ENCODE data around the gene PCDHGA1.
"Not testable (repeated sequence)": the region's sequence is repeated elsewhere in the genome, so short reads cannot be mapped to it uniquely, and the experiment has no call there.

Gene PCDHGA1

DNA sequence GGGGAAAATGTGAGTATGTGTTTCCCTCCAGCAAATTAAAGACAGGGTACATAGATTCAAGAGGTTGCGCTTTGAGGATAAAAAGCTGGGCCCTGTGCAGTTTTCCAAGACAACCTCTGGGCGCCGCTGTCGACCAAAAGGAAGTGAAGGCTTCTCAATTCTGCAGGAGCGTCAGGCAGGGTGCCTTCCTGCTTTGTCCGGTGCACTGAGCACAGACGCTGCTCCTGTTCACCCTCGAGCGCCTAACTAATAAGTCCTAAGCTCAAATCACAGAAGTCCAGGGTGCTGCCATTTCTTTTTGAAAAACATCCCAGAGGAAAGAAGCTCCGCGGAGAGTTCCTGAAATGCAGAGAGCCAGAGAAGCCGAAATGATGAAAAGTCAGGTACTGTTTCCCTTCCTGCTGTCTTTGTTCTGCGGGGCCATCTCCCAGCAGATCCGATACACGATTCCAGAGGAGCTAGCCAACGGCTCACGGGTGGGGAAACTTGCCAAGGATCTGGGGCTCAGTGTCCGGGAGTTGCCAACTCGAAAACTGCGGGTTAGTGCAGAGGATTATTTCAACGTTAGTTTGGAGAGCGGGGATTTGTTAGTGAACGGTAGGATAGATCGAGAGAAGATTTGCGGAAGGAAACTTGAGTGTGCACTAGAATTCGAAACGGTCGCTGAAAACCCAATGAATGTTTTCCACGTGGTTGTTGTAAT lies 19.8 kb downstream of the PCDHGA1 start, which contains the start of gene PCDHGB1:
TSS of gene PCDHGB1 (plus strand) at position 183 of the 703 bp plus-strand sequence. CDS start at position 345, 162 bp downstream.
- peak; percentile 24 to 41 for DNase-seq

DNA sequence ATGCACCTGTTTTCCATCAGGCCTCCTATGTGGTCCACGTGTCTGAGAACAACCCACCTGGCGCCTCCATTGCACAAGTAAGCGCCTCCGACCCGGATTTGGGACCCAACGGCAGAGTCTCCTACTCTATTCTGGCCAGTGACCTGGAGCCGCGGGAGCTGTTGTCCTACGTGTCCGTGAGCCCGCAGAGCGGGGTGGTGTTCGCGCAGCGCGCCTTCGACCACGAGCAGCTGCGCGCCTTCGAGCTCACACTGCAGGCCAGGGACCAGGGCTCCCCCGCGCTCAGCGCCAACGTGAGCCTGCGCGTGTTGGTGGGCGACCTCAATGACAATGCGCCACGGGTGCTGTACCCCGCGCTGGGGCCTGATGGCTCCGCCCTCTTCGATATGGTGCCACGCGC lies 21.3 kb downstream of the PCDHGA1 start:
- DNase-seq = no peak

DNA sequence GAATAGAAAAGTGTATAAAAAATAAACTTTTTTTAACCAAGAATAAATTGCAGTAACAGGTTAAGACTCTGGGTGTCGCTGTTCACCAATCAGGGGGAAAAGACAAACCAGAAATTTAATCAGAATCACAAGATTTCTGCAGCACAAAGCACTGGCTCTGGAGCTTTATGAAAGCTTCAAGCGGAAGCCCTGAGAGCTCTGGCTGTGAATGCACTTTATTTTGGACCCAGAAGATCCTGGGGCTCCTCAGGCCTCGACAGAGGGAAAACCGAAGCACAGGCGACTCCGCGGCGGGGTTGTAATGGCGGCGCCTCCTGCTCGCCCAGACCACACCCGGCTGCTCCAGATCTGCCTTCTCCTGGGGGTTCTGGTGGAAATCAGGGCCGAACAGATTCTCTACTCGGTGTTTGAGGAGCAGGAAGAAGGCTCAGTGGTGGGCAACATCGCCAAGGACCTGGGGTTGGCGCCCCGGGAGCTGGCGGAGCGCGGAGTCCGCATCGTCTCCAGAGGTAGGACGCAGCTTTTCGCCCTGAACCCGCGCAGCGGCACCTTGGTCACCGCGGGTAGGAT lies 24.7 kb downstream of the PCDHGA1 start, which contains the start of gene PCDHGA4:
TSS of gene PCDHGA4 (plus strand) at position 122 of the 570 bp plus-strand sequence. CDS start at position 209, 87 bp downstream.
- DNase-seq = no peak

DNA sequence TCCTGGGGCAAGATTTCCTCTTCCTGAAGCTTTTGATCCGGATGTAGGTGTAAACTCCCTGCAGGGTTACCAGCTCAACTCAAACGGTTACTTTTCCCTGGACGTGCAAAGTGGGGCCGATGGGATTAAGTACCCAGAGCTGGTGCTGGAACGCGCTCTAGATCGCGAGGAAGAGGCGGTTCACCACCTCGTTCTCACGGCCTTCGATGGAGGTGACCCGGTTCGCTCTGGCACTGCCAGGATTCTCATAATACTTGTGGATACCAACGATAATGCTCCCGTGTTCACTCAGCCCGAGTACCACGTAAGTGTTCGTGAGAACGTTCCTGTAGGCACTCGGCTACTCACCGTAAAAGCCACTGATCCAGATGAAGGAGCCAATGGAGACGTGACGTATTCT lies 25.3 kb downstream of the PCDHGA1 start:
- no peak for DNase-seq

DNA sequence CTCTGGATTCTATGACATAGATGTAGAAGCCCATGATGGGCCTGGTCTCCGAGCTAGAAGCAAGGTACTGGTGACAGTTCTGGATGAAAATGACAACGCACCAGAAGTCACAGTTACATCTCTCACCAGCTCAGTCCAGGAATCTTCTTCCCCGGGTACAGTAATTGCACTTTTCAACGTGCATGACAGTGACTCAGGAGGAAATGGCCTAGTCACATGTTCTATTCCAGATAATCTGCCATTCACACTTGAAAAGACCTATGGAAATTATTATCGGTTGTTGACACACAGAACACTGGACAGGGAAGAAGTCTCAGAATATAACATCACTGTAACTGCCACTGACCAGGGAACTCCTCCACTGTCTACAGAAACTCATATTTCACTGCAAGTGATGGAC lies 25.8 kb downstream of the PCDHGA1 start:
- no peak for DNase-seq

DNA sequence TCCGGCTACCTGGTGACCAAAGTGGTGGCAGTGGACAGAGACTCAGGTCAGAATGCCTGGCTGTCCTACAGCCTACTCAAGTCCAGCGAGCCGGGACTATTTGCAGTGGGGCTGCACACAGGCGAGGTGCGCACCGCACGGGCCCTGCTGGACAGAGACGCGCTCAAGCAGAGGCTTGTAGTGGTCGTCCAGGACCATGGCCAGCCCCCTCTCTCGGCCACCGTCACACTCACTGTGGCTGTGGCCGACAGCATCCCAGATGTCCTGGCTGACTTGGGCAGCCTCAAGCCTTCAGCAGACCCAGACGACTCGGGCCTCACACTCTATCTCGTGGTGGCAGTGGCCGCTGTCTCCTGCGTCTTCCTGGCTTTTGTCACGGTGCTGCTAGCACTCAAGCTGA lies 26.6 kb downstream of the PCDHGA1 start:
- DNase-seq = no peak

DNA sequence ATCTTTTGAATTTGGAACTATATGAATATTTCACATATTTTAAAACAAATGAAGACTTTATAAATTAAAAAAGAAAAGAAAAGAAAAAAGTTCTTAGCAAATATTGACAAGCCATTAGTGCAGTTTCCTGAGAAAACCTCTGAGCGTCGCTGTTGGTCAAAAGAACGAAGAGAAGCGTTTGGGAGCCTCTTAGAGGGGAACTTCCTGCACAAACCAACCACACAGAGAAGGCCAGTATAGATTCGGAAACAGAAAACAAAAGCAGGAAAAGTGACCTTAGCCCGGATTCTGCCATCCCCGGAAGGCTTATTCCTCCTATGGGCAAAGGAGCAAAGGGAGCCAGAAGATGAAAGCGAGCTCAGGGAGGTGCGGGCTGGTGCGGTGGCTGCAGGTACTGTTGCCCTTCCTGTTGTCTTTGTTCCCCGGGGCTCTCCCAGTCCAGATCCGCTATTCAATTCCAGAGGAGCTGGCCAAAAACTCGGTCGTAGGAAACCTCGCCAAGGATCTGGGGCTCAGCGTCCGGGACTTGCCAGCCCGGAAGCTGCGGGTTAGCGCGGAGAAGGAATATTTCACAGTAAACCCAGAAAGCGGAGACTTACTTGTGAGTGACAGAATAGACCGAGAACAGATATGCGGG lies 29.6 kb downstream of the PCDHGA1 start, which contains the start of gene PCDHGB2:
TSS of gene PCDHGB2 (plus strand) at position 205 of the 637 bp plus-strand sequence. CDS start at position 347, 142 bp downstream.
- DNase-seq = no peak

DNA sequence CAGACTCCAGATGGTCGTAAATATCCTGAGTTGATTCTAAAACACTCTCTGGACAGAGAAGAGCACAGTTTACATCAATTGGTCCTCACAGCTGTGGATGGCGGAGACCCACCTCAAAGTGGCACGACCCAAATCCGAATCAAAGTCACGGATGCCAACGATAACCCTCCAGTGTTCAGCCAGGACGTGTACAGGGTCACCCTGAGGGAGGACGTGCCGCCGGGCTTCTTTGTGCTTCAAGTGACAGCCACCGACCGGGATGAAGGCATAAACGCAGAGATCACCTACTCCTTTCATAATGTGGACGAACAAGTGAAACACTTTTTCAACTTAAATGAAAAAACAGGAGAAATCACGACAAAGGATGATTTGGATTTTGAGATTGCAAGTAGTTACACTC lies 30.4 kb downstream of the PCDHGA1 start:
- DNase-seq = no peak

DNA sequence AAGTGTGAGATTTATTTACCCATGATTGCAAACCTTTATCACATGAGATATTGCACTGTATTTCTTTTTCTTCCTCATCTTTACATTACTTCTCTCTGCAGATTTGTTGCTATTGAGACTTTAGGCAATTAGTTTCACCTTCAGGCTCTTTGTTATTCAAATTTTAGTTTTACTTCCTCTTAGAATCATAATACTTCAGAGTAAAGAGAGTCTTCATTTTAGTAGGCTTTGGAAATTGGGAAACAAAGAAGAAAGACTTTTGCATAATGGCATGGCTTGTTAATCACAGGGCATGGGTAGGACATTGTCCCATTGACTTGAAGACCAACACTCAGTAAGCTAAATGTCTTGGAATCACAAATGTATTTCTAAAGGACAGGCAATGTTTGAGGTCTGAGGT lies 32.4 kb downstream of the PCDHGA1 start:
- DNase-seq = no peak

DNA sequence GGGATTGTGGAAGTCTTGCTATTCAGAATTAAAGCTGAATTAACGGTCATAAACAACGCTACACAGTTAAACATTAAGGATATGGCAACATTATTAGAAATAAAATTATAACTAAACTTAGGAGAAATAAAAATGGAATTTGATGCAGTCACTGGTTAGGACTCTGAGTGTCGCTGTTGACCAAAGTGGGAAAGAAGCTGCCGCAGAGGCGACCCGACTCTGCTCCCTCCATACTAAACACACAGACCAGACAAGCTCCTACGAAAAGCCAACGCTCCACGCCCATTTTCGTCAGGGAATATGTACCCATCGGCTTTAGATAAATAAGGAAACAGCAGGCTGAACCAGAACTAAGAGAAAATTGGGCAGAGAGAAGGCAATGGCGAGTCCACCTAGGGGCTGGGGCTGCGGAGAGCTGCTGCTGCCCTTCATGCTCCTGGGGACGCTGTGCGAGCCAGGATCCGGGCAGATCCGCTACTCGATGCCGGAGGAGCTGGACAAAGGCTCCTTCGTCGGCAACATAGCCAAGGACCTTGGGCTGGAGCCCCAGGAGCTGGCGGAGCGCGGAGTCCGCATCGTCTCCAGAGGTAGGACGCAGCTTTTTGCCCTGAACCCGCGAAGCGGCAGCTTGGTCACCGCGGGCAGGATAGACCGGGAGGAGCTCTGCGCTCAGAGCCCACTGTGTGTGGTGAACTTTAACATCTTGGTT lies 33.8 kb downstream of the PCDHGA1 start, which contains the start of gene PCDHGA5:
TSS of gene PCDHGA5 (plus strand) at position 211 of the 709 bp plus-strand sequence. CDS start at position 380, 169 bp downstream.
- DNase-seq = no peak

DNA sequence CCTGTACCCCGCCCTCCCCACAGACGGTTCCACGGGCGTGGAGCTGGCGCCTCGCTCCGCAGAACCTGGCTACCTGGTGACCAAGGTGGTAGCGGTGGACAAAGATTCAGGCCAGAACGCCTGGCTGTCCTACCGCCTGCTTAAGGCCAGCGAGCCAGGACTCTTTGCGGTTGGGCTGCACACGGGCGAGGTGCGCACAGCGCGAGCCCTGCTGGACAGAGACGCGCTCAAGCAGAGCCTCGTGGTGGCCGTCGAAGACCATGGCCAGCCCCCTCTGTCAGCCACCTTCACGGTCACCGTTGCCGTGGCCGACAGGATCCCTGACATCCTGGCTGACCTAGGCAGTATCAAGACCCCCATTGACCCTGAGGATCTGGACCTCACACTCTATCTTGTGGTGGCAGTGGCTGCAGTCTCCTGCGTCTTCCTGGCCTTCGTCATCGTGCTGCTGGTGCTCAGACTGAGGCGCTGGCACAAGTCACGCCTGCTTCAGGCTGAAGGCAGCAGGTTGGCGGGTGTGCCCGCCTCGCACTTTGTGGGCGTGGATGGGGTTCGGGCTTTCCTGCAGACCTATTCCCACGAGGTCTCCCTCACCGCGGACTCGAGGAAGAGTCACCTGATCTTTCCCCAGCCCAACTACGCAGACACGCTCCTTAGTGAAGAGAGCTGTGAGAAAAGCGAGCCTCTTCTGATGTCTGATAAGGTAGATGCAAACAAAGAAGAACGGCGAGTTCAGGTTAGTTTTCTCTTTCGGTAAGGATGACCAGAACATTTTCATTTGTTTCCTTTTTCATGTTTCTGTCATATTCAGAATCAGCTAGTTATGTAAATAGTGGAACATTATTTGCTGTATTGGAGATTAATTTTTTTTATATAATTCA lies 35.9 kb downstream of the PCDHGA1 start:
- no peak for DNase-seq

DNA sequence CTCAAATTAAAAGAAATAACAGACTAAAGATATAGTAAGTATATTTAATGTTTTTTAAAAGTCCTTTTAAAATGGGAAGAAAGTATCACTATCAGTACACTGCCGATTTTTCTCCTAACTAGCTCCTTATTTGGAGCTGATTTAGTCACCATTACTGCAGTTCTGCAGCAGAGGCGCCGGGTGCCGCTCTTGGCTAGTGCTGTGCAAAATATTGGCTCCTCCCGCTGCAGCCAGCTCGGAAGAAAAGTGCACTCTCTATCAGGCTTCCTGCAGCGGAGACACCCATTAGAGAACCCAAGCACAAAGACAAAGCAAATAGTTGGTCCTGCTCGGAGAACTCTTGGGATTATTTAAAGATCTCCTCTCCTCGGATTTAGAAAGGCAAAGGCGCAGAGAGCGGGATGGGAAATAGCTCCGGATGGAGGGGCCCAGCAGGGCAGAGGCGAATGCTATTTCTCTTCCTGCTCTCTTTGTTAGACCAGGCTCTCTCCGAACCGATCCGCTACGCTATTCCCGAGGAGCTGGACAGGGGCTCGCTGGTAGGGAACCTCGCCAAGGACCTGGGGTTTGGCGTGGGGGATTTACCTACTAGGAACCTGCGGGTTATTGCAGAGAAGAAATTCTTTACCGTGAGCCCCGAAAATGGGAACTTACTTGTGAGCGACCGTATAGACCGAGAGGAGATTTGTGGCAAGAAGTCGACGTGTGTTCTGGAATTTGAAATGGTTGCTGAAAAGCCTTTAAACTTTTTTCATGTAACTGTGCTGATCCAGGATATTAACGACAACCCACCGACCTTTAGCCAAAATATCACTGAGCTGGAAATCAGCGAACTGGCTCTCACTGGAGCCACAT lies 39.9 kb downstream of the PCDHGA1 start, which contains the start of gene PCDHGB3:
TSS of gene PCDHGB3 (plus strand) at position 249 of the 855 bp plus-strand sequence. CDS start at position 402, 153 bp downstream.
- DNase-seq = peak; percentile 13 to 36

DNA sequence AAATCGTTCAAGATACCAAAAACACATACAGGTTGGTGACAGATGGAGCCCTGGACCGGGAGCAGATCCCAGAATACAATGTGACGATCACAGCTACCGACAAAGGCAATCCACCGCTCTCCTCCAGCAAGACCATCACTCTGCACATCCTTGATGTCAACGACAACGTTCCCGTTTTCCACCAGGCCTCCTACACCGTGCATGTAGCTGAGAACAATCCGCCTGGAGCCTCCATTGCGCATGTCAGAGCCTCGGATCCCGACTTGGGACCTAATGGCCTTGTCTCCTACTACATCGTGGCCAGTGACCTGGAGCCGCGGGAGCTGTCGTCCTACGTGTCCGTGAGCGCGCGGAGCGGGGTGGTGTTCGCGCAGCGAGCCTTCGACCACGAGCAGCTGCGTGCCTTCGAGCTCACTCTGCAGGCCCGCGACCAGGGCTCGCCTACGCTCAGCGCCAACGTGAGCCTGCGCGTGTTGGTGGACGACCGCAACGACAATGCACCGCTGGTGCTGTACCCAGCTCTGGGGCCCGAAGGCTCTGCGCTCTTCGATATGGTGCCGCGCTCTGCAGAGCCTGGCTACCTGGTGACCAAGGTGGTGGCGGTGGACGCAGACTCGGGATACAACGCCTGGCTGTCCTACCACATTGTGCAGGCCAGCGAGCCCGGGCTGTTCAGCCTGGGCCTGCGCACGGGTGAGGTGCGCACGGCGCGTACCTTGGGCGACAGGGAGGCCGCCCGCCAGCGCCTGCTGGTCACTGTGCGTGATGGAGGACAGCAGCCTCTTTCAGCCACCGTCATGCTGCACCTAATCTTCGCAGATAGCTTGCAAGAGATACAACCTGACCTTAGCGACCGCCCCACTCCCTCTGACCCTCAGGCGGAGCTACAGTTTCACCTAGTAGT lies 41.5 kb downstream of the PCDHGA1 start:
- no peak for DNase-seq

DNA sequence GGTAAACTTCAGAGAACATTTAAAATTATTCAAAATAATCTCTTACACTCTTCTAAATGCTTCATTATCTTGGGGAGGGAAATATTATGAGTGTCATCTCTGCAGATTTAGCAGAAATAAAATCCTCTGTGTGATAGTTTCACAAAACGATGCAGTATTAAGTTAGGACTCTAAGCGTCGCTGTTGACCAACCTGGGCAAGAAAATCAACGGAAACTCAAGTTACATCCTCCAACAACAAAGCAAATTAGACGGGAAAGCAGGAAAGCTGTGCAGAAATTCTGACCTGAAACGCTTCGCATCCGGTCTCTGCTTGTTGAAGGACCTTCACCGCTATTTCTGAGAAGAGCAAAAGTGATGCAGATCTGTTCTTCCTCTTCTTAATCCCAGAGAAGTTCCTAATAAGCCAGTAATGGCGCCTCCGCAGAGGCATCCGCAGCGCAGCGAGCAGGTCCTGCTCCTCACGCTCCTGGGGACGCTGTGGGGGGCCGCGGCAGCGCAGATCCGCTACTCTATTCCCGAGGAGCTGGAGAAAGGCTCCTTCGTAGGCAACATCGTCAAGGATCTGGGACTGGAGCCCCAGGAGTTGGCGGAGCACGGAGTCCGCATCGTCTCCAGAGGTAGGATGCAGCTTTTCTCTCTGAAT lies 43.5 kb downstream of the PCDHGA1 start, which contains the start of gene PCDHGA6:
TSS of gene PCDHGA6 (plus strand) at position 219 of the 645 bp plus-strand sequence. CDS start at position 412, 193 bp downstream.
- no peak for DNase-seq

DNA sequence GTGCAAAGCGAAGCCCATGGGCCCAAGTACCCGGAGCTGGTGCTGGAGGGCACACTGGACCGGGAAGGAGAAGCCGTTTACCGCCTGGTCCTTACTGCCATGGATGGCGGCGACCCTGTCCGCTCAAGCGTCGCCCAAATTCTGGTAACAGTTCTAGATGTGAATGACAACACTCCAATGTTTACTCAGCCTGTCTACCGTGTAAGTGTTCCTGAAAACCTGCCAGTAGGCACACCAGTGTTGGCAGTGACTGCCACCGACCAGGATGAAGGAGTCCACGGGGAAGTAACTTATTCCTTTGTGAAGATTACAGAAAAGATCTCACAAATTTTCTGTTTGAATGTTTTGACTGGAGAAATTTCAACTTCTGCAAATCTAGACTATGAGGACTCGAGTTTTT lies 44.3 kb downstream of the PCDHGA1 start:
- DNase-seq = no peak

DNA sequence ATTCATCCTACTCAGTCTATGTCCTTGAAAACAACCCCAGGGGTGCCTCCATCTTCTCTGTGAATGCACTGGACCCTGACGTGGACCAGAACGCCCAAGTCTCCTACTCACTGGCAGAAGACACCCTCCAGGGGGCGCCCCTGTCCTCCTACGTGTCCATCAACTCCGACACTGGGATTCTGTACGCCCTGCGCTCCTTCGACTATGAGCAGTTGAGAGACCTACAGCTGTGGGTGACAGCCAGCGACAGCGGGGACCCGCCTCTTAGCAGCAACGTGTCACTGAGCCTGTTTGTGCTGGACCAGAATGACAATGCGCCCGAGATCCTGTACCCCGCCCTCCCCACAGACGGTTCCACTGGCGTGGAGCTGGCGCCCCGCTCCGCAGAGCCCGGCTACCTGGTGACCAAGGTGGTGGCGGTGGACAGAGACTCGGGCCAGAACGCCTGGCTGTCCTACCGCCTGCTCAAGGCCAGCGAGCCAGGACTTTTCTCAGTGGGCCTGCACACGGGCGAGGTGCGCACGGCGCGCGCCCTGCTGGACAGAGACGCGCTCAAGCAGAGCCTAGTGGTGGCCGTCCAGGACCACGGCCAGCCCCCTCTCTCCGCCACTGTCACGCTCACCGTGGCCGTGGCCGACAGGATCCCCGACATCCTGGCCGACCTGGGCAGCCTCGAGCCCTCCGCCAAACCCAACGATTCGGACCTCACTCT lies 45.3 kb downstream of the PCDHGA1 start:
- not testable (repeated sequence) for DNase-seq

DNA sequence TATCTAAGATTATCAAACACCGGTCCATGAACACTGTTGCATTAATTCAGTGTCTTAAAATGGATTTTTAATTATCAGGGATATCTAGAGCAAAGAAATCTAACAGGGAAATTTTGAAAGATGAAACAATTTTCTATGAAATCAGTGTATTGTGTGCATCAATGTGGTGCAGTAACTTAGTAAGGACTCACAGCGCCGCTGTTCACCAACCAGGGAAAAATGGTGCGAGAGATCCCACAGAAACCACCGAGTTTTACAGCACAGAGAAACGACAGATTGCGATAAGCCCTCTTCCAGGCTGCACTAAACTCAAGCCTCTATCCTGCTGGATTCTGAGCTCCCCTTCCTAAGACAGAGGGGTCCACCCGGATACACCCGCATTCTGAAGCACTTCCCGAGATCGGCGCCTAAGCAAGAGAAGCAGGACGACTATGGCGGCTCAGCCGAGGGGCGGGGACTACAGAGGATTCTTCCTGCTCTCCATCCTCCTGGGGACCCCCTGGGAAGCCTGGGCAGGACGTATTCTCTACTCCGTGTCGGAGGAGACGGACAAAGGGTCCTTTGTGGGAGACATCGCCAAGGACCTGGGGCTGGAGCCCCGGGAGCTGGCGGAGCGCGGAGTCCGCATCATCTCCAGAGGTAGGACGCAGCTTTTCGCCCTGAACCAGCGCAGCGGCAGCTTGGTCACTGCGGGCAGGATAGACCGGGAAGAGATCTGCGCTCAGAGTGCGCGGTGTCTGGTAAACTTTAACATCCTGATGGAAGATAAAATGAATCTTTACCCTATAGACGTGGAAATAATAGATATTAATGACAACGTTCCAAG lies 52.4 kb downstream of the PCDHGA1 start, which contains the start of gene PCDHGA7:
TSS of gene PCDHGA7 (plus strand) at position 274 of the 826 bp plus-strand sequence. CDS start at position 432, 158 bp downstream.
- no peak for DNase-seq

All from activated CD4-positive, alpha-beta T cell treated with anti-CD3 and anti-CD28 coated beads, Interleukin-2, amount 50 U/mL, for 48 hours (primary cell).